GM12875 (cell line): ENCODE data around the gene FBXO40.

Source experiments
- H3K4me3 ChIP-seq: one replicate; pipeline ENCODE4 v1.5.1; 2011; ENCODE audit warnings: low read depth, low read length, control low read depth
- CTCF ChIP-seq: IDR thresholded peaks from 2 replicates; pipeline ENCODE4 v1.5.1; 2011; ENCODE audit warnings: low read depth, mild to moderate bottlenecking, control low read depth, inconsistent platforms, low read length, moderate library complexity, borderline replicate concordance; ENCODE audit not compliant: insufficient read depth

The FBXO40 gene, protein sequence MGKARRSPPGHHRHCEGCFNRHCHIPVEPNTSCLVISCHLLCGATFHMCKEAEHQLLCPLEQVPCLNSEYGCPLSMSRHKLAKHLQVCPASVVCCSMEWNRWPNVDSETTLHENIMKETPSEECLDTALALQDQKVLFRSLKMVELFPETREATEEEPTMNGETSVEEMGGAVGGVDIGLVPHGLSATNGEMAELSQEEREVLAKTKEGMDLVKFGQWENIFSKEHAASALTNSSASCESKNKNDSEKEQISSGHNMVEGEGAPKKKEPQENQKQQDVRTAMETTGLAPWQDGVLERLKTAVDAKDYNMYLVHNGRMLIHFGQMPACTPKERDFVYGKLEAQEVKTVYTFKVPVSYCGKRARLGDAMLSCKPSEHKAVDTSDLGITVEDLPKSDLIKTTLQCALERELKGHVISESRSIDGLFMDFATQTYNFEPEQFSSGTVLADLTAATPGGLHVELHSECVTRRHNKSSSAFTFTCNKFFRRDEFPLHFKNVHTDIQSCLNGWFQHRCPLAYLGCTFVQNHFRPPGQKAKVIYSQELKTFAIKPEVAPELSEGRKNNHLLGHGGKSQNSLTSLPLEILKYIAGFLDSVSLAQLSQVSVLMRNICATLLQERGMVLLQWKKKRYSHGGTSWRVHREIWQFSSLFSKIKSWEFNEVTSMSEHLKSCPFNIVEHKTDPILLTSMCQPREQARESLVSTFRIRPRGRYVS

DNA sequence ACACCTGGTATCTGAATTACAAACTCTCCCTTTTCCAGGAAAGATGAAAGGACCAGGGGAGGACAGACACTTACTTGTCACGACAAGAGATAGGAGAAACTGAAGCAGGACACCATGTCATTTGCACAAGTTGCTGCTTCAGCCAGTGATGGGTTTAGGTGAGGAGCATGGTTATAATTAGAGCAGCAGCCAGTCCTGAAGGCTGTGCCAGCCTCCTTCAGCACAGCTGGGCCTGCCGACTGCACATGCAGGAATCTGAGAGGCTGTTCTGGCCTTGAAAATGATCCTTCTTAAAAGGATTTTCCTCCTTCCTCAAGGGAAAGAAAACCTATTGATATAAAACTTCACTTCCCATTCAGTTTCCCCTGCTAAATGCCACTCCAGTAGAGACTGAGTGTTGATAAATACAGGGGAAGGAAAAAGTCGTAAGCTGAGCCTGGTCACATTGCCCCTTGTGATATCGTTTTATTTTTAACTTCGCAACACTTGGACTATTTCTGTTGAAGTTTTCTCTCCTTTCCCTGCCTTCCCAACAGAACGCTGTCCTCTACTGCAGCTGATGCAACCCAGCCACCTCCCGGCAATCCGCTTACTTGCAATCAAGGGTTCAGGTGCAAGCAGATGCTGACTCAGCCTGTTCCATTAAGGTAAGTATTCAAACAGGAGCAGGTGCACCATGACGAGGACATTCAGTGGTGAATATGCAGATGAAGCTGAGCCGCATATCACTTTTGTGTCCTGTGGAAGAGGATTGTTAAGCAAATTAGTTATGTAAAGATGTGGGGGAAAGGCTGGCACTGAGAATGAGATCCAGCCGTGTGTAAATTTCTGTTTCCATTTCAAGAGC lies at the start of gene FBXO40:
Gene FBXO40, plus strand, starts transcription at position 524 of the 847 bp plus-strand sequence. CDS start 27,197 bp downstream, outside the sequence.
- TF ChIP-seq CTCF: no peak
- H3K4me3 ChIP-seq: no peak within 1 kb of the TSS

DNA sequence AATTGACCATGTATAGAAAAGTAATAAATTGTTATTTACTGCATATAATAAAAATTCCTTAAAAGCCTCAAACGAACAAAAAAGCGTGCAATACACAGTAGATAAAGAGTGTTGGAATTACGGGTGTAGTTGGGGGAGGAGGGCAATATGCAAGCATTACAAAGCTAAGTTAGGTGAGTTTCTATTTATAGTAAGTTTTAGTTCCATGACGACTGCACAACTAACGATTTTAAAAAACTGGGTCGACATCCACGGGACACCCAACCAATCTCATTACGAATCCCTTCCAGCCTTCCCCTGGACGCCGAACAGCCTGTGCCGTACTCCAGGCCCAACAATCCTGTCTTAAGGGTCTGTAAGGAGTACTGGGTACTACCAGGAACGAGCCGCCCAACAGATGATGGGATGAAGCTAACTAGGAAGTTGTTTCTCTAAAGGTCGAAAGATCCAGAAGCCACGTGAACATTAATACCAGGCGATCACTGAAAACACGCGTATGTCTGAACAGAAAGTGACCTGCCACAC lies 48.1 kb upstream of the FBXO40 start:
- H3K4me3 ChIP-seq: peak overlapping the region; percentile 93
- no peak for TF ChIP-seq CTCF

DNA sequence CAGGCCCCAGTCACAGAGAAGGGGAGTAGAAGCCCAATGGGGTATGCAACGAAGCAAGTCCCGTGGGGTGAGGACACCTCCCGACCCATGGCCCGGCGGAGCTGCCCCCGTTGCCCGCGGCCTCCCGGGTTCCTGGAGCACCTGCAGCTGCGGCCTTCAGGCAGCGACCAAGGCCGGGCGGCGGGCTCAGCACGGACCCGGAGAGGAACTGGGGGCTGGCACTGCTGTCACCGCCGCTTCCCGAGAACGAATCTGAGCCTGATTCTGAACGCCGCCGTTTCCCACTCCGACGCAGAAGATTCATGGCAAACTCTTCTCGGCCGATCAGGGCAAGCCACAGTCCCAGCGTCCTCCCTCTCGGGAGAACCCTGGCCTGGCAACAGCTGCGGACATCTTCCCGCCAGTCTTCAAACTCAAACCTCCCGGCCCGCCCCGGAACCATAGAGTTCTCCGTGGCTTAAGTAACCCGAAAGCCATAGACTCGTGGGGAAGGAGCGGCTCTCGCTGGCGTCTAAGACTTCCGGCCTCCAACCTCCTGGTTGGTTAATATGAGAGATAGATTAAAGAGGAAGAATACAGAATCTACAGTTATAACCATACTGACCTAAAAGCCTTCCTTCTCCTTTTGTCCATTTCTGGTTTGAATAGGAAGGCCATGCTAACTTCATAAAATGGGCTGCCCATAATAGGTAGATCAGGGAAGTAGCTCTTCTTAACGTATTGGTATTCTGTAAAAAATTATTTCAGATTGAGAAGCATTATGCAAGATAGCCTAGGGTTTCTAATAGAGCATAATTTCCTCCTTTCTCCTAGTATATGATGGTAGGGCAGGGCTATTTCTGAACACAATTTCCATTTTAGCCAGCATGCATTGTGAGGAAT lies 47.4 kb upstream of the FBXO40 start, which contains the start of gene POLQ:
Gene POLQ, minus strand, starts transcription at position 415 of the 882 bp plus-strand sequence. Its CDS starts 111 bp downstream, at position 304.
- TF ChIP-seq CTCF: no peak
- peak within 1 kb of the TSS; percentile 93 for H3K4me3 ChIP-seq

- H3K4me3 ChIP-seq: no peak overlapping the region
- TF ChIP-seq CTCF: no peak
Observed at GRCh38 chr3:121552379-121552778, 40.8 kb upstream of the FBXO40 start.

DNA sequence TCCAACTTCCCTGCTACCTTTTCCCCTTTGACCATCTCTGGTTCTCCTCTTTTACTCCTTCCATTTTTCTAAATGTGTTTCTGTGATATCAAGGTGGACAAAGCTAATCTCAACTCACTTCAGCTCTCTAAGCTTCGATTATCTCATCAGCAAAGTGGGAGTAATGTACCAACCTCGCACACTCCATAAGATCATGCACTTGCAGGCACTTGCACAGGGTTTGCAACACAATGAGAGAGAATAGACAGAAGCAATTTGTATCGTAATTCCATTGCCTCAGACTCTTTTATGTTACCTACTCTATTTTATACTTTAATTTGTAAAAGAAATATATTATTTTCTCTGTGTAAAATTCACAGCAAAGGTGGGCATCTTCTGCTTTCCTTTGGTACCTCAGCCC lies 40.4 kb upstream of the FBXO40 start:
- TF ChIP-seq CTCF: no peak
- H3K4me3 ChIP-seq: no peak overlapping the region

GRCh38 chr3:121557426-121557934 lies 35.7 kb upstream of the FBXO40 start:
- no peak overlapping the region for H3K4me3 ChIP-seq
- TF ChIP-seq CTCF: no peak
